GM23338 (cell line): ENCODE results near the gene RNF13. TPM values are rescaled to one million over a fixed set of nuclear protein-coding genes. Genes with fewer than 3 reads are reported as not detected.
A peak's percentile ranks its signal among the peaks of the same experiment; 100 is the strongest.

Experiments used
- ATAC-seq: fragments of 200-7000 bp; cut with Tn5 transposase; 3 replicates; pipeline ENCODE4 v1.9.1; 2020
- DNase-seq: peaks from one replicate; pipeline ENCODE4 v3.0.0-alpha.2; 2015; ENCODE audit warnings: low spot score
- H2AFZ ChIP-seq: fragments of 200-600 bp; sonication (generic); 2 replicates; pipeline ENCODE4 v1.8.0; 2016; ENCODE audit warnings: antibody characterized with exemption, mild to moderate bottlenecking, moderate library complexity
- H3F3A ChIP-seq: fragments of 200-600 bp; sonication (generic); replicated peaks from 2 replicates; pipeline ENCODE4 v1.8.0; 2017; ENCODE audit warnings: antibody characterized with exemption, mixed run types, low read depth
- H3K27ac ChIP-seq: fragments of 200-600 bp; sonication (generic); 2 replicates; pipeline ENCODE4 v1.6.1; 2016; ENCODE audit warnings: low read depth
- H3K27me3 ChIP-seq: fragments of 200-600 bp; sonication (generic); 2 replicates; pipeline ENCODE4 v1.8.0; 2016; ENCODE audit warnings: mild to moderate bottlenecking, mixed run types, moderate library complexity; ENCODE audit not compliant: insufficient read depth
- H3K36me3 ChIP-seq: fragments of 200-600 bp; sonication (generic); 2 replicates; pipeline ENCODE4 v1.8.0; 2016; ENCODE audit warnings: mild to moderate bottlenecking; ENCODE audit not compliant: insufficient read depth
- H3K4me1 ChIP-seq: fragments of 200-600 bp; sonication (generic); 2 replicates; pipeline ENCODE4 v1.8.0; 2016; ENCODE audit warnings: mild to moderate bottlenecking, moderate library complexity; ENCODE audit not compliant: insufficient read depth
- H3K4me2 ChIP-seq: fragments of 200-600 bp; sonication (generic); 2 replicates; pipeline ENCODE4 v1.7.1; 2017; ENCODE audit warnings: mixed run types
- H3K4me3 ChIP-seq: fragments of 200-600 bp; sonication (generic); 2 replicates; pipeline ENCODE4 v1.6.1; 2016; ENCODE audit warnings: mixed run types
- H3K79me2 ChIP-seq: fragments of 200-600 bp; sonication (generic); replicated peaks from 2 replicates; pipeline ENCODE4 v1.8.0; 2017; ENCODE audit warnings: mild to moderate bottlenecking; ENCODE audit not compliant: insufficient read depth
- H3K9me2 ChIP-seq: fragments of 200-600 bp; sonication (generic); 2 replicates; pipeline ENCODE4 v1.8.0; 2017; ENCODE audit not compliant: insufficient read depth
- H4K20me1 ChIP-seq: fragments of 200-600 bp; sonication (generic); replicated peaks from 2 replicates; pipeline ENCODE4 v1.8.0; 2017; ENCODE audit warnings: mild to moderate bottlenecking; ENCODE audit not compliant: insufficient read depth
- H3K27ac Mint-ChIP-seq: 2 replicates; pipeline ENCODE4 v1.8.0; 2020; ENCODE audit warnings: inconsistent platforms, mild to moderate bottlenecking, moderate library complexity, mixed read lengths
- H3K27me3 Mint-ChIP-seq: 3 replicates; pipeline ENCODE4 v1.8.0; 2022; ENCODE audit warnings: low read depth, mild to moderate bottlenecking, moderate library complexity, mixed read lengths, inconsistent platforms; ENCODE audit not compliant: insufficient read depth, poor library complexity
- H3K36me3 Mint-ChIP-seq: 3 replicates; pipeline ENCODE4 v1.8.0; 2021; ENCODE audit warnings: low read depth, mild to moderate bottlenecking, inconsistent platforms, moderate library complexity, mixed read lengths
- H3K4me1 Mint-ChIP-seq: 3 replicates; pipeline ENCODE4 v1.8.0; 2020; ENCODE audit warnings: mild to moderate bottlenecking, inconsistent platforms, mixed read lengths
- H3K4me3 Mint-ChIP-seq: 3 replicates; pipeline ENCODE4 v1.8.0; 2021; ENCODE audit warnings: moderate library complexity, mild to moderate bottlenecking, inconsistent platforms, mixed read lengths
- H3K9me3 Mint-ChIP-seq: 3 replicates; pipeline ENCODE4 v1.8.0; 2020; ENCODE audit warnings: moderate library complexity, mild to moderate bottlenecking, inconsistent platforms, mixed read lengths
- CREB1 ChIP-seq: fragments of 250-450 bp; sonication (Bioruptor Pico); IDR thresholded peaks from 2 replicates; pipeline ENCODE4 v1.5.0; 2020; ENCODE audit warnings: low read depth, mild to moderate bottlenecking, moderate library complexity
- EZH2 ChIP-seq: fragments of 200-600 bp; sonication (generic); IDR thresholded peaks from one replicate; pipeline ENCODE4 v1.8.0; 2017; ENCODE audit warnings: antibody characterized with exemption, mild to moderate bottlenecking, low read depth; ENCODE audit not compliant: unreplicated experiment
- EZH2phosphoT487 ChIP-seq: fragments of 200-600 bp; sonication (generic); IDR thresholded peaks from one replicate; pipeline ENCODE4 v1.8.1; 2018; ENCODE audit warnings: antibody characterized with exemption; ENCODE audit not compliant: unreplicated experiment
- JUNB ChIP-seq: IDR thresholded peaks from one replicate; pipeline ENCODE4 v1.6.1; 2016; ENCODE audit warnings: antibody characterized with exemption; ENCODE audit not compliant: unreplicated experiment
- POLR2AphosphoS5 ChIP-seq: IDR thresholded peaks from 2 replicates; pipeline ENCODE4 v1.6.1; 2016; ENCODE audit warnings: antibody characterized with exemption, low read depth
- polyA plus RNA-seq: library from polyadenylated mRNA; unstranded; fragments of >200 nt; fragmentation: Nextera tagmentation; extraction: Ambion mirVana; gene quantifications from 2 replicates; pipeline ENCODE4 v1.2.1, GENCODE V29; 2016
- total RNA-seq: library from RNA; depleted of rRNA; stranded (reverse); fragments of >200 nt; shearing (Covaris generic); gene quantifications from 2 replicates; pipeline ENCODE4 v1.2.3, GENCODE V29; 2014
- TF ChIP-seq, protein P1 (sequence below): IDR thresholded peaks from one replicate; pipeline ENCODE4 v1.6.1; 2018; ENCODE audit warnings: antibody characterized with exemption; ENCODE audit not compliant: unreplicated experiment
- TF ChIP-seq, protein P2 (sequence below), 2 experiments: fragments of 200-600 bp in 1 of 2; sonication (generic) in 1 of 2; conservative IDR thresholded peaks; 2 replicates each; pipeline versions ENCODE4 v1.5.1 to v1.6.1; 2016 to 2017; ENCODE audit warnings: antibody characterized with exemption in 2 of 2, low read depth in 2 of 2, mild to moderate bottlenecking in 2 of 2, moderate library complexity in 1 of 2
- TF ChIP-seq, protein P3 (sequence below): IDR thresholded peaks from 2 replicates; pipeline ENCODE4 v1.6.1; 2016; ENCODE audit warnings: antibody characterized with exemption

The RNF13 gene
- total and polyA plus RNA-seq, 2 experiments from 2014 or later = 46.3 to 101 TPM

DNA sequence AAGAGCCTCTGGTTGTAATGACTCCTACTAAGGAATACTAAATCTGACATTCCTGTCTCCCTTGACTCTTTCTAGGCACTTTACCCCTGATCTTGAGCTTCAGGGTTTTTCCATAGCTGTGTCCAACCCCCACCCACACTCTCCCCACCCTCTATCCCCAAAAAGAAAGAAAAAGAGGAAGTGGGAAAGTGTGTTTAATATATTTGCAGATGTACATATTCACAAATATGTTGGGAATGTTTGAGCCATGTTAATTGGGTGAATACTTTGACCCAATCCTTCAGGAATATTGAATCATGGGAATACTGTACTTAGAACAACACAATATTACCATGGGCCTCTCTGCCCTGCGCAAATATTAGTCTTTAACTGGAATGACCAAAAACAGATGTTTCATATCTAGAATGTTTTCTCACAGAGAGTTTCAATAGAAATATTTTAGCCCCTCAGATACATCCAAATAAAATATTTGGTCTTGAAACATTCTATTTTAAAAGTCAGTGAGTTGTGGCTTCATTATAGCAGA lies 177.5 kb downstream of the RNF13 start (continued):
- TF ChIP-seq, protein P1, sequence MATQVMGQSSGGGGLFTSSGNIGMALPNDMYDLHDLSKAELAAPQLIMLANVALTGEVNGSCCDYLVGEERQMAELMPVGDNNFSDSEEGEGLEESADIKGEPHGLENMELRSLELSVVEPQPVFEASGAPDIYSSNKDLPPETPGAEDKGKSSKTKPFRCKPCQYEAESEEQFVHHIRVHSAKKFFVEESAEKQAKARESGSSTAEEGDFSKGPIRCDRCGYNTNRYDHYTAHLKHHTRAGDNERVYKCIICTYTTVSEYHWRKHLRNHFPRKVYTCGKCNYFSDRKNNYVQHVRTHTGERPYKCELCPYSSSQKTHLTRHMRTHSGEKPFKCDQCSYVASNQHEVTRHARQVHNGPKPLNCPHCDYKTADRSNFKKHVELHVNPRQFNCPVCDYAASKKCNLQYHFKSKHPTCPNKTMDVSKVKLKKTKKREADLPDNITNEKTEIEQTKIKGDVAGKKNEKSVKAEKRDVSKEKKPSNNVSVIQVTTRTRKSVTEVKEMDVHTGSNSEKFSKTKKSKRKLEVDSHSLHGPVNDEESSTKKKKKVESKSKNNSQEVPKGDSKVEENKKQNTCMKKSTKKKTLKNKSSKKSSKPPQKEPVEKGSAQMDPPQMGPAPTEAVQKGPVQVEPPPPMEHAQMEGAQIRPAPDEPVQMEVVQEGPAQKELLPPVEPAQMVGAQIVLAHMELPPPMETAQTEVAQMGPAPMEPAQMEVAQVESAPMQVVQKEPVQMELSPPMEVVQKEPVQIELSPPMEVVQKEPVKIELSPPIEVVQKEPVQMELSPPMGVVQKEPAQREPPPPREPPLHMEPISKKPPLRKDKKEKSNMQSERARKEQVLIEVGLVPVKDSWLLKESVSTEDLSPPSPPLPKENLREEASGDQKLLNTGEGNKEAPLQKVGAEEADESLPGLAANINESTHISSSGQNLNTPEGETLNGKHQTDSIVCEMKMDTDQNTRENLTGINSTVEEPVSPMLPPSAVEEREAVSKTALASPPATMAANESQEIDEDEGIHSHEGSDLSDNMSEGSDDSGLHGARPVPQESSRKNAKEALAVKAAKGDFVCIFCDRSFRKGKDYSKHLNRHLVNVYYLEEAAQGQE = no peak

DNA sequence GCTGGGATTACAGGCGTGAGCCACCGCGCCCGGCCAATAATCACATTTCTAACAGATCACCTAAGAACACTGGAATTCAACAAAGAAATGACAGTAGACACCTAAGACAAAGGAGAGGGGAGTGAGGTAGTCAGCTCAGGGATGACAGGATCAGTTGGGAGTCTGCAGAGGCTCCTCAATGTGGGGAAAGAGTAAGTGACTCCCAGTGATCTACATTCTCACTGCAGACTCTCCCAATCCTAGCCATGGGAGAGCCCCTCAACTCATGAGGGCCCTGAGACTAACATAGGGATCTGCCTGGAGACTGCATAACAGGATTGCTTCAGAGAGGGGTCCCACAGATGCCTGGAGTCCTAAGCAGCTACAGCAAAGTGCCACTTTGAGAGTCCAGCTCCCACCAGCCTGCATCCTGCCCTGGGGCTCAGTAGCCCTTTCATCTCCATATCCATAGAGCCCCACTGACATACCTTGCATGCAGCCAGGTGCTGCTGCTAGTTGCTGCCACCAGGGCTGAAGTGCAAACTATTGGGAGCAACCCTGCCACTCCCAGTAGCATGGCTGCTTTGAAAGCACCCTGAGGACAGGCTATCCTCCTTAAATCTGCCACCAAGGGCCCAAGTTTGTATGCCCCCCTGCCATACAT lies 179.5 kb downstream of the RNF13 start:
- H3K9me2 ChIP-seq = no peaks in the 10 kb centered on the region
- H3K36me3 ChIP-seq = 0 out of 2 replicates have a peak, but pooled peaks cover 7% of the 10 kb centered on the region
- DNase-seq = peak; percentile 71
- Mint-ChIP-seq H3K4me1 (peaks cover 32% of the 10 kb centered on the region), H3K9me3 (peaks cover 21% of the 10 kb centered on the region), H3K27ac (no peak overlapping the region; the same call in 1 of the 2 replicates), H3K36me3 (peaks cover 17% of the 10 kb centered on the region), H3K27me3 (peaks cover 4% of the 10 kb centered on the region), H3K4me3 (no peak overlapping the region)
- no peak overlapping the region for H2AFZ ChIP-seq
- H3K27ac ChIP-seq = no peak overlapping the region
- no peak overlapping the region for H3K4me3 ChIP-seq
- peaks cover 25% of the 10 kb centered on the region for H3K4me1 ChIP-seq
- ATAC-seq = peak; percentile 99
- H3K79me2 ChIP-seq = no peaks in the 10 kb centered on the region
- no peak for TF ChIP-seq POLR2AphosphoS5
- TF ChIP-seq EZH2phosphoT487 = no peak
- TF ChIP-seq CREB1 (CRISPR knock-in tag) = no peak
- TF ChIP-seq JUNB = no peak
- no peak for TF ChIP-seq EZH2
- TF ChIP-seq, protein P2, sequence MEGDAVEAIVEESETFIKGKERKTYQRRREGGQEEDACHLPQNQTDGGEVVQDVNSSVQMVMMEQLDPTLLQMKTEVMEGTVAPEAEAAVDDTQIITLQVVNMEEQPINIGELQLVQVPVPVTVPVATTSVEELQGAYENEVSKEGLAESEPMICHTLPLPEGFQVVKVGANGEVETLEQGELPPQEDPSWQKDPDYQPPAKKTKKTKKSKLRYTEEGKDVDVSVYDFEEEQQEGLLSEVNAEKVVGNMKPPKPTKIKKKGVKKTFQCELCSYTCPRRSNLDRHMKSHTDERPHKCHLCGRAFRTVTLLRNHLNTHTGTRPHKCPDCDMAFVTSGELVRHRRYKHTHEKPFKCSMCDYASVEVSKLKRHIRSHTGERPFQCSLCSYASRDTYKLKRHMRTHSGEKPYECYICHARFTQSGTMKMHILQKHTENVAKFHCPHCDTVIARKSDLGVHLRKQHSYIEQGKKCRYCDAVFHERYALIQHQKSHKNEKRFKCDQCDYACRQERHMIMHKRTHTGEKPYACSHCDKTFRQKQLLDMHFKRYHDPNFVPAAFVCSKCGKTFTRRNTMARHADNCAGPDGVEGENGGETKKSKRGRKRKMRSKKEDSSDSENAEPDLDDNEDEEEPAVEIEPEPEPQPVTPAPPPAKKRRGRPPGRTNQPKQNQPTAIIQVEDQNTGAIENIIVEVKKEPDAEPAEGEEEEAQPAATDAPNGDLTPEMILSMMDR (conservative IDR thresholded peaks at IDR 0.05; ENCODE audit: low read depth in 2 of 2) = peak in 1 of 2 experiments; percentile 29; a peak in 3 of 4 replicates
- TF ChIP-seq, protein P3, sequence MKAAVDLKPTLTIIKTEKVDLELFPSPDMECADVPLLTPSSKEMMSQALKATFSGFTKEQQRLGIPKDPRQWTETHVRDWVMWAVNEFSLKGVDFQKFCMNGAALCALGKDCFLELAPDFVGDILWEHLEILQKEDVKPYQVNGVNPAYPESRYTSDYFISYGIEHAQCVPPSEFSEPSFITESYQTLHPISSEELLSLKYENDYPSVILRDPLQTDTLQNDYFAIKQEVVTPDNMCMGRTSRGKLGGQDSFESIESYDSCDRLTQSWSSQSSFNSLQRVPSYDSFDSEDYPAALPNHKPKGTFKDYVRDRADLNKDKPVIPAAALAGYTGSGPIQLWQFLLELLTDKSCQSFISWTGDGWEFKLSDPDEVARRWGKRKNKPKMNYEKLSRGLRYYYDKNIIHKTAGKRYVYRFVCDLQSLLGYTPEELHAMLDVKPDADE = no peak
- no peaks in the 10 kb centered on the region for H4K20me1 ChIP-seq
- H3F3A ChIP-seq = no peaks in the 10 kb centered on the region
- no peaks in the 10 kb centered on the region for H3K27me3 ChIP-seq
- H3K4me2 ChIP-seq = no peak overlapping the region
